Umbilical cord (tissue), 2 donors: ENCODE results near the gene CUL4B. TPM values are rescaled to one million over a fixed set of nuclear protein-coding genes. Genes with fewer than 3 reads are reported as not detected.
"Not testable (repeated sequence)": the region's sequence is repeated elsewhere in the genome, so short reads cannot be mapped to it uniquely, and the experiment has no call there.

ENCODE experiments used
- DNase-seq: peaks from one replicate; pipeline ENCODE4 v3.0.0-alpha.2; 2015; ENCODE audit warnings: low spot score
- total RNA-seq: library from RNA; depleted of rRNA; stranded (reverse); fragments of >200 nt; gene quantifications from one replicate; pipeline ENCODE4 v1.2.3, GENCODE V29; 2014; ENCODE audit warnings: low replicate concordance; ENCODE audit not compliant: insufficient read depth

Gene CUL4B
- 36.8 TPM for total RNA-seq

GRCh38 chrX:120560842-120561633, at the start of gene CUL4B:
Gene CUL4B, minus strand, starts transcription at chrX:120560962. Its CDS starts 324 bp downstream, at chrX:120560638.
- DNase-seq: peak; percentile 97

DNA sequence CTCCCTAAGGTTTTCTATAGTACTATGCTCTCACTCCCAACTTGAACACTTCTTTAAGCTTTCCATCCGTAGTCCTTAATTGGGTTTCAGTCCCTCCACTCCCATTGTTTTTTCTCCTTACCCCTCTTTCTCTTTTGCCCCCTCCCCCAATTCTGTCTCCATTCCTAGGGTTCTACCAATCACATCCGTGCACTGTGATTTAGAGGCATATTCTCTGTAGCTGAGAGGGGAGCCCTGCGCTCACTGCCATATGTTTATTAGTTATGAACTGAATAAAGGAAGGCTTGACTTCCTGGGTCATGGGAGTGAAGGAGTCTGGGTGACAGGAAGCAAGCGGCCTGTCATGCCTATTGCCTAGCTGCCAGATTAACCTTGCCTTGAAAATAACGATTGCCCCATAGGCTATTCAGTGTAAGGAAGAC, 43.6 kb upstream of the CUL4B start:
- peak; percentile 49 for DNase-seq

GRCh38 chrX:120603707-120604360, 43.1 kb upstream of the CUL4B start, which contains the start of gene MCTS1:
Gene MCTS1, plus strand, starts transcription at chrX:120604101. Its CDS starts 136 bp downstream, at chrX:120604237.
- DNase-seq: peak; percentile 97

DNA sequence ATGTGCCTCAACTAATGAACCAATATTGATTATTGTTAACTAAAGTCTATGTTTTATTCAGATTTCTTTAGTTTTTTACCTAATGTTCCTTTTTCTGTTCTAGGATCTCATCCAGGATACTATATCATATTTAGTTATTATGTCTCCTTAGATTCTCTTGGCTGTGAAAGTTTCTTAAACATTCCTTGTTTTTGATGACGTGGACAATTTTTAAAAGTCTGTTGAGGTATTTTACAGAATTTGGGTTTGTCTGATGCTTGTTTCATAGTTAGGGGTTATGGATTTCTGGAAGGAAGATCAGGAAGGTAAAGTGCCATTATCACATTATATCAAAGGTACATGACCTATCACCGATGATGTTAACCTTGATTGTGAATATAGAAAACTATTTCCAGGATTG, 24.9 kb upstream of the CUL4B start:
- no peak for DNase-seq

GRCh38 chrX:120575379-120576114, 14.8 kb upstream of the CUL4B start:
- DNase-seq: no peak

GRCh38 chrX:120573806-120574205, 13.0 kb upstream of the CUL4B start:
- DNase-seq: not testable (repeated sequence)

- DNase-seq: no peak
These were observed 9.3 kb upstream of the CUL4B start for GRCh38 chrX:120570011-120570600.

GRCh38 chrX:120568609-120569008, 7.8 kb upstream of the CUL4B start:
- no peak for DNase-seq

DNA sequence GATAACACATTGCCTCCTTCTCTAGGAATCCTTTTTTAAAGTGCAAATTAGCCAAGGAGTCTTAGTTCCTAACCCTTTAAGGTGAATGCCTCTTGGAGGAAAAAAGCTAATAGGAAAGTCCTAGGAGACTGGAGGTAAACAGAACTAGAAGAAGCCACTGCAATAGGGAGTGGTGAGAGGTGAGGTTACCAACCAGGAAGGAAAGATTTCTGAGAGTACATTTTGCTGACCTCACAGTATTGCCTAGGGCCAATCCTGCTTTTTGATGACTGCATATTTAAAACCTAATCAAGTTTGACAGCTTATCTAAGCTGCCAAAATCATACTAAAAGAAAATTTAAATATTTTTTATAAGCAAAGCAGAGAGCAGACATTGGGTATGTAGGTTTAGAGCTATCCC, 7.3 kb upstream of the CUL4B start:
- no peak for DNase-seq

DNA sequence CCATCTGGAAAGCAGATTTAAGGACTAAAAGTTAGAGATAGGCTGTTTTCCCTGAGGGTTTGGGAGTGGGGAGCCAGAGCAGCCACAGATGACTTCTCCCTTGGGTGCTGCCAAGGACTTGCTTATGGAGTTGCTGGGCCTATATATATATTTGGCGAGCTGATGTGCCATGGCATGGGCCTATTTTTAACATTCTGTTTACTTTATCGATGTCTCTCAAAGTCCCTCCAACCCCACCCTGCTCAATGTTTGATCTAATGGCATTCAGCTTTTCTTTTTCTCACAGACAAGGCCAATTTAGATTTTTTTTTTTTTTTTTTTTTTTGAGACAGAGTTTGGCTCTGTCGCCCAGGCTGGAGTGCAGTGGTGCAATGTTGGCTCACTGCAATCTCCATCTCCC, 6.1 kb upstream of the CUL4B start:
- no peak for DNase-seq

DNA sequence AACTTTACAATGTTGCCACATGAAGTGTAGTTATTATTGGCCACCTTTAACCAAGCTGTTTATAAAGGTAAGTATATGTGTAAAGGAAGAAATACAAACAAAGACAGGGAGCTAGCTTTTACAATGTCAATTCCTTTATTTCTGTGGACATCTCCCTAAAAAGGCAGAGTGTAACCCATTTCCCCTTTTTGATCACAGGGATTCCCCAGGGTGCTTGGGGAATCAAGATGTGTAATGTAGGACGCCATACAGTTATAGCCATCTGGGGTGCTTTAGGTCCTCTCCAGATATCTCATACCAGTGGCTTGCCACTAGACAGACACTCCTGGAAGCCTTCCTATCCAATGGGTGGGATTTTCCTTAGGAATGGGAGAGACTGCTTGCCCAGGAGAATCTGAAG, 4.2 kb upstream of the CUL4B start:
- DNase-seq: no peak

GRCh38 chrX:120562569-120562926, 1.8 kb upstream of the CUL4B start:
- DNase-seq: no peak

DNA sequence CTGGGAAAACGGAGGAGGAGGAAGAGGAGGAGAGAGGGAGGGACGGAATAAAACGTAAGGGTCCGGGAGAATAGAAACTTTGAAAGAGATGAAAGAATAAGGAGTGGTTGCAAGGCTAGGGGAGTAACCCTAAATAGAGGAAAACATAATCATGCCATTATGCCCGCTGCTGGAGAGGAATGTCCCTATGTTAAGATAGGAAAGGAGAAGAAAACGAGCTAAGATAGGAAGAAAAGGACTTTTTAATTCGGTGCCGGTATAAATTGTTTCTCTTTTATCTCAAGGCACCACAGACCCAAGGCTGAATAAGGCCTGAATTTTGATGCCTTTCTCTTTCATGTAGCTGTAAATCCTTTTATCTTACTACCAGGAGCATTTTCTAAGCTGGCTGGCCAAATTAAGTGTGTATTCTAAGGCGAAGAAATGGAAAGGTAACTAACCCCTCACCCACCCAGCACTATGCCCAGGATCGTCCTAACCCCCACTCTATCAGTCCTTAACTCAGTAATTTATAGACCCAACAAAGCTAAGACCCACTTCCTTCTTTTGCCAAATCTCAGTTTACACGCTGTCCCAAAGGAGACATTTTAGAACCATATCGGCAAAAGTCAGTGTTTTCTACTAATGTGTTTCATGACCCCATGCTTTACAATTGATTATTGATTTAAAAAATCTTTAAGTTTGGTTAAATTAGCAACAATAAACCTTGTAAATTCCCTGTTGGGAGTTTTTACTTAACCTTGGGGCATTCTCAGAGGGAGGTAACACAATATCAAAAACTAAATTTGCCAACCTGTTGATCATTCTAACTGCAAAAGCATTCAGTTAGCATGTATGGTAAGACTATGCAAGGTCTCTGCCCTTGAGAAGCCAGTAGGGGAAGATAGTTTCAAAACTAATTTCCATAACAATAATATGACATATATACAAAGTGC, 1.1 kb upstream of the CUL4B start:
- no peak for DNase-seq

DNA sequence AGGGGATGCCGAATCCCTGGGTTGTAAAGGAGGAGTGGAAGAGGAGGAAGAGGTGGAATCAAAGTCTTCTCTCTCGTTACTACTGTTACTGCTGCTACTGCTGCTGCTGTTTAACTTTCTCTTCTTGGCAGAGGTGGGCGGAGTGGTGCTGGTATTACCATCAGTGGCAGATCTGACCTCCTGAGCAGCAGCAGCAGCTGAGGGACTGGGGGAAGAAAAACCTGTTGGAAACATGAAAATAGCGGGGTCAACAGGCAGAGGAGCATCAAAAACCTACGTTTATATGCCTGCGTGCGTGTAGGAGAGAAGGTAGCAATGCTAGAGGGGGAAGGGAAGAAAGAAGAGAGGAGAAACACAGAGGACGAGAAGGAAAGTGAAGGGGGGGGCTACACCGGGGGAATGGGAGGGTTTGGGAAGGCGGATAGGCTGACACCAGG, 339 bp downstream of the CUL4B start:
- DNase-seq: no peak

DNA sequence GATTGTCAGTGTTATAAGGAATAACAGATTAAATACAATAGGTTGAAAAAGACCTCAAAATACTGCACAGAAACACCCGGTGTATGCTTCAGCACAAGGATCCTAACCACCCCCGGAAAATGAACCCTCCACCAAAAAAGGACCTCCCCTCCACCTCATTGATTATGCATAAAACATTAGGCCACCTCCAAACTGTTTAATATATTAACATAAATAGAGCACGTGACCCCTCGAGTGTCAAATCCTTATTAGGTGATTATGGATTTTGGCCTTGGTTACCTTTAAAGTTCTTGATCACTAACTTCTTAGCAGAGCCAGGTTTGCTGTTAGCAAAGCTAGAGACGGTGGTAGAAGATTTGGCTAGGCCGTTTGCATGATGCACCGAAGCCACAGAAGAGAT, 958 bp downstream of the CUL4B start:
- DNase-seq: no peak

DNA sequence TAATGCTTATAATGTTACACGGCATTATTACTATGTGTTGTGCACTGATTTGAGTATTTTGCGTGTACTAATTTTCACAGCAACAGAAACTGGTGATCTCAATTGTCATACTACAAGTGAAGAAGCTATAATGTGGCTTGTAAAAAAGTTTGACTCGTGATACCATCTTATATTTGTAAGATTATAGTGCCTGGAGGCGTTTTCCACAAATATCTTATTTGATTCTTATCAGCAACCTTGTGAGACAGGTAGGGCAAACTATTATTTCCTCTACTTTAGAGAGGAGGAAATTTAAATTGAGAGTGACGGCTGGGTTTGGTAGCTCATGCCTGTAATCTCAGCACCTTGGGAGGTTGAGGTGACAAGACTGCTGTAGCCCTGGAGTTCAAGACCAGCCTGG, 4.5 kb downstream of the CUL4B start:
- DNase-seq: no peak

- no peak for DNase-seq
These were observed 11.0 kb downstream of the CUL4B start for GRCh38 chrX:120549483-120550452.

DNA sequence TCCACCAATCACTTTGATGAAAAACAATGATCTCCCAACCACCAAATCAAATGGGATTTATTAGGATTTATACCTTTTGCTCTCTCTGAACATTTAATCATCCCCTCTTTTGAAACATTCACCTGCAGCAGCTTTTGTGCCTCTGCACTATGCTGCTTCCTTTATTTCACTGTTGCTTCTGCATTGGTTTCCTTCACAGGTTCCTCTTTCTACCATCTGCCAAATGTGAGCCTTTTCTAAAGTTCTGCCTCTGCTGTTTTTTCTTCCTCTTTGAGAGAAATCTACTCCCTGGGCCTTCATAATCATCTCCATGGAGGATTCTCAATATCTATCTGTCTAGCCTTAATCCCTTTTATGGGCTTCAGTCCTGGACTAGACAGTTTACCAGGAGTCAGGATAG, 24.7 kb downstream of the CUL4B start:
- no peak for DNase-seq

- DNase-seq: no peak
These were observed 26.2 kb downstream of the CUL4B start for GRCh38 chrX:120534413-120535205.
